GM12891 (cell line): ENCODE results near the gene RALGPS1.

Experiments used
- PAX5 ChIP-seq: IDR thresholded peaks from 2 replicates; pipeline ENCODE4 v1.6.1; 2011; ENCODE audit warnings: low read length, moderate library complexity, mild to moderate bottlenecking; ENCODE audit not compliant: insufficient read depth, severe bottlenecking
- POLR2A ChIP-seq: IDR thresholded peaks from 2 replicates; pipeline ENCODE4 v1.6.1; 2011; ENCODE audit warnings: low read depth, low read length, control low read depth
- POLR2AphosphoS5 ChIP-seq: IDR thresholded peaks from 2 replicates; pipeline ENCODE4 v1.6.1; 2011; ENCODE audit warnings: low read depth, low read length, control low read depth
- POU2F2 ChIP-seq: IDR thresholded peaks from 2 replicates; pipeline ENCODE4 v1.6.1; 2011; ENCODE audit warnings: low read depth, mild to moderate bottlenecking, control low read depth, low read length, moderate library complexity
- SPI1 ChIP-seq: IDR thresholded peaks from 2 replicates; pipeline ENCODE4 v1.6.1; 2011; ENCODE audit warnings: low read depth, low read length, control low read depth
- TAF1 ChIP-seq: IDR thresholded peaks from 2 replicates; pipeline ENCODE4 v1.6.1; 2011; ENCODE audit warnings: low read depth, low read length, control low read depth

GRCh38 chr9:127032256-127032655 is 117.7 kb downstream of the RALGPS1 start:
- TF ChIP-seq POLR2A (no peak), POLR2AphosphoS5 (no peak), TAF1 (no peak), PAX5 (no peak), SPI1 (no peak), POU2F2 (no peak)
